Mesendoderm (in vitro differentiated cells): ENCODE measurements around the gene ATG4C.
"Not testable (repeated sequence)": the region's sequence is repeated elsewhere in the genome, so short reads cannot be mapped to it uniquely, and the experiment has no call there.

Source experiments
- DNase-seq: peaks from one replicate; pipeline ENCODE4 v3.0.0; 2013
- H2AK5ac ChIP-seq: 2 replicates; pipeline ENCODE4 v1.6.1; 2013; ENCODE audit warnings: low read length, inconsistent platforms
- H2BK120ac ChIP-seq: 2 replicates; pipeline ENCODE4 v1.6.1; 2013; ENCODE audit warnings: low read depth, mild to moderate bottlenecking, low read length, moderate library complexity, mixed read lengths
- H2BK15ac ChIP-seq: replicated peaks from 2 replicates; pipeline ENCODE4 v1.6.1; 2013; ENCODE audit warnings: low read depth, mild to moderate bottlenecking, moderate library complexity
- H2BK5ac ChIP-seq: 2 replicates; pipeline ENCODE4 v1.6.1; 2013; ENCODE audit warnings: low read length, inconsistent platforms
- H3K18ac ChIP-seq: 2 replicates; pipeline ENCODE4 v1.6.1; 2013; ENCODE audit warnings: mild to moderate bottlenecking, low read length, mixed read lengths
- H3K23ac ChIP-seq: one replicate; pipeline ENCODE4 v1.6.1; 2013; ENCODE audit warnings: low read length
- H3K27ac ChIP-seq: 2 replicates; pipeline ENCODE4 v1.5.1; 2013; ENCODE audit warnings: low read depth, mild to moderate bottlenecking, inconsistent platforms, low read length, moderate library complexity
- H3K27me3 ChIP-seq: 2 replicates; pipeline ENCODE4 v1.6.1; 2013; ENCODE audit warnings: low read length, control low read depth, mild to moderate bottlenecking, inconsistent platforms; ENCODE audit not compliant: insufficient read depth, poor library complexity
- H3K36me3 ChIP-seq: 2 replicates; pipeline ENCODE4 v1.6.1; 2013; ENCODE audit warnings: low read length, inconsistent platforms; ENCODE audit not compliant: control insufficient read depth, insufficient read depth
- H3K4ac ChIP-seq: one replicate; pipeline ENCODE4 v1.6.1; 2013; ENCODE audit warnings: low read depth, mild to moderate bottlenecking, low read length, moderate library complexity
- H3K4me1 ChIP-seq: 2 replicates; pipeline ENCODE4 v1.6.1; 2013; ENCODE audit warnings: low read depth, low read length, inconsistent platforms; ENCODE audit not compliant: control insufficient read depth
- H3K4me2 ChIP-seq: 2 replicates; pipeline ENCODE4 v1.6.1; 2013; ENCODE audit warnings: low read length
- H3K4me3 ChIP-seq: 2 replicates; pipeline ENCODE4 v1.5.1; 2013; ENCODE audit warnings: mild to moderate bottlenecking, low read length
- H3K56ac ChIP-seq: one replicate; pipeline ENCODE4 v1.6.1; 2013; ENCODE audit warnings: low read length
- H3K79me1 ChIP-seq: 2 replicates; pipeline ENCODE4 v1.6.1; 2013; ENCODE audit warnings: low read length, inconsistent platforms
- H3K79me2 ChIP-seq: 2 replicates; pipeline ENCODE4 v1.6.1; 2013; ENCODE audit warnings: mild to moderate bottlenecking, low read length; ENCODE audit not compliant: control insufficient read depth, insufficient read depth
- H3K9ac ChIP-seq: 2 replicates; pipeline ENCODE4 v1.6.1; 2013; ENCODE audit warnings: low read length, inconsistent platforms
- H4K5ac ChIP-seq: one replicate; pipeline ENCODE4 v1.6.1; 2013; ENCODE audit warnings: low read length
- H4K8ac ChIP-seq: one replicate; pipeline ENCODE4 v1.6.1; 2013; ENCODE audit warnings: low read depth, mild to moderate bottlenecking, control low read depth, low read length, moderate library complexity
- WGBS: extraction: QIAGEN DNeasy Blood & Tissue Kit; methylation state at CpG from one replicate; pipeline ENCODE4 v1.1.7; 2013; ENCODE audit warnings: low lambda C conversion rate, missing lambda C conversion rate; ENCODE audit not compliant: insufficient coverage; ENCODE audit errors: extremely low coverage; 5-methylcytosine and 5-hydroxymethylcytosine counted together

ATG4C gene

DNA sequence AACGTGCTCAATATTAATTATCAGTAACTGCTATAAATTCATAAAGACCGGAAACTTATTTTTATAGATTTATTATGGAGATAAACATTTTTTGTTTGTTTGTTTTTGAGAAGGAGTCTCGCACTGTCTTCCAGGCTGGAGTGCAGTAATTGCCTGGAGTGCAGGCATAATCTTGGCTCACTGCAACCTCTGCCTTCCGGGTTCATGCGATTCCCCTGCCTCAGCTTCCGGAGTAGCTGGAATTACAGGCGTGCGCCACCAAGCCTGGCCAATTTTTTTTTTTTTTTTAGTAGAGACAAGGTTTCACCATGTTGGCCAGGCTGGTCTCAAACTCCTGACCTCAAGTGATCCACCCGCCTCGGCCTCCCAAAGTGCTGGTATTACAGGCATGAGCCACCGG is 15.4 kb upstream of the ATG4C start:
- not testable (repeated sequence) for H3K56ac ChIP-seq, H3K4me3 ChIP-seq, H2BK5ac ChIP-seq, H3K4ac ChIP-seq, H3K36me3 ChIP-seq, H2BK120ac ChIP-seq, H3K9ac ChIP-seq, H2AK5ac ChIP-seq, H3K4me2 ChIP-seq, H4K5ac ChIP-seq, H3K27ac ChIP-seq, H3K79me1 ChIP-seq, H3K4me1 ChIP-seq, H3K79me2 ChIP-seq, H3K23ac ChIP-seq, H3K27me3 ChIP-seq, H4K8ac ChIP-seq, DNase-seq, H2BK15ac ChIP-seq, H3K18ac ChIP-seq
- no CpG with 5 or more reads among the region's 11 CpGs for WGBS

DNA sequence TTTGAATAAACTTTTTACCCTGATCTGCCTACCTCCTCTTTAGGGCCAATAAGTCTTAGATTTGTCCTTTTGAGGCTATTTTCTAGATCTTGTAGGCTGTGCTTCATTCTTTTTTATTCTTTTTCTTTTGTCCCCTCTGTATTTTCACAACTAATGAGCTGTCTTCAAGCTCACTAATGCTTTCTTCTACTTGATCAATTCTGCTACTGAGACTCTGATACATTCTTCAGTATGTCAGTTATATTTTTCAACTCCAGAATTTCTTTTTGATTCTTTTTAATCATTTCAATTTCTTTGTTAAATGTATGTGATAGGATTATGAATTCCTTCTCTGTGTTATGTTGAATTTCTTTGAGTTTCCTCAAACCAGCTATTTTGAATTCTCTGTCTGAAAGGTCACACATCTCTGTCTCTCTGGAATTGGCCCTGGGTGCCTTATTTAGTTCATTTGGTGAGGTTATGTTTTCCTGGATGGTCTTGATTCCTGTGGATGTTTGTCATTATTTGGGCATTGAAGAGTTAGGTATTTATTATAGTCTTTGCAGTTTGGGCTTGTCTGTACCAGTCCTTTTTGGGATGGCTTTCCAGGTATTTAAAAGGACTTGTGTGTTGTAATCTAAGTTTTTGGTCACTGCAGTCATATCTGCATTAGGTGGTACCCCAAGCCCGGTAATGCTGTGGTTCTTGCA is 11.2 kb upstream of the ATG4C start:
- H2BK5ac ChIP-seq: no peak overlapping the region
- no peaks in the 10 kb centered on the region for H3K4me1 ChIP-seq
- H2BK120ac ChIP-seq: no peak overlapping the region
- no peak for DNase-seq
- no peaks in the 10 kb centered on the region for H3K27me3 ChIP-seq
- H3K4me3 ChIP-seq: no peak overlapping the region
- H4K8ac ChIP-seq: no peak overlapping the region
- H3K79me1 ChIP-seq: no peaks in the 10 kb centered on the region
- no peak overlapping the region for H3K56ac ChIP-seq
- no peaks in the 10 kb centered on the region for H3K36me3 ChIP-seq
- H3K27ac ChIP-seq: no peak overlapping the region
- H2BK15ac ChIP-seq: no peak overlapping the region
- H3K79me2 ChIP-seq: no peaks in the 10 kb centered on the region
- no peak overlapping the region for H3K4ac ChIP-seq
- H3K23ac ChIP-seq: no peak overlapping the region
- whole genome bisulfite sequencing: no CpG with 5 or more reads among the region's 1 CpG
- no peak overlapping the region for H3K18ac ChIP-seq
- no peak overlapping the region for H4K5ac ChIP-seq
- no peak overlapping the region for H3K4me2 ChIP-seq
- no peak overlapping the region for H3K9ac ChIP-seq
- H2AK5ac ChIP-seq: no peak overlapping the region

- H3K4me1 ChIP-seq: no peaks in the 10 kb centered on the region
- H3K23ac ChIP-seq: no peak overlapping the region
- no peak overlapping the region for H3K27ac ChIP-seq
- no peaks in the 10 kb centered on the region for H3K27me3 ChIP-seq
- H2BK15ac ChIP-seq: no peak overlapping the region
- H3K9ac ChIP-seq: no peak overlapping the region
- no peak overlapping the region for H4K5ac ChIP-seq
- no peak overlapping the region for H4K8ac ChIP-seq
- no peak overlapping the region for H3K4ac ChIP-seq
- H3K56ac ChIP-seq: no peak overlapping the region
- no peaks in the 10 kb centered on the region for H3K79me1 ChIP-seq
- DNase-seq: no peak
- no CpG with 5 or more reads among the region's 2 CpGs for WGBS
- H2BK5ac ChIP-seq: no peak overlapping the region
- H3K36me3 ChIP-seq: no peaks in the 10 kb centered on the region
- H2BK120ac ChIP-seq: no peak overlapping the region
- H2AK5ac ChIP-seq: no peak overlapping the region
- H3K18ac ChIP-seq: no peak overlapping the region
- H3K4me3 ChIP-seq: no peak overlapping the region
- H3K79me2 ChIP-seq: no peaks in the 10 kb centered on the region
- H3K4me2 ChIP-seq: no peak overlapping the region
Observed at GRCh38 chr1:62774006-62774405, 9.9 kb upstream of the ATG4C start.

GRCh38 chr1:62774971-62775595 is 8.8 kb upstream of the ATG4C start:
- no peak overlapping the region for H3K9ac ChIP-seq
- DNase-seq: peak; percentile 80
- H4K8ac ChIP-seq: no peak overlapping the region
- no peak overlapping the region for H2BK5ac ChIP-seq
- no peaks in the 10 kb centered on the region for H3K36me3 ChIP-seq
- H3K4ac ChIP-seq: no peak overlapping the region
- no peaks in the 10 kb centered on the region for H3K27me3 ChIP-seq
- no peaks in the 10 kb centered on the region for H3K79me1 ChIP-seq
- H3K27ac ChIP-seq: no peak overlapping the region
- H3K4me3 ChIP-seq: no peak overlapping the region
- no peaks in the 10 kb centered on the region for H3K4me1 ChIP-seq
- no peak overlapping the region for H3K56ac ChIP-seq
- H3K79me2 ChIP-seq: no peaks in the 10 kb centered on the region
- no peak overlapping the region for H3K18ac ChIP-seq
- no peak overlapping the region for H4K5ac ChIP-seq
- no peak overlapping the region for H2BK120ac ChIP-seq
- H3K23ac ChIP-seq: no peak overlapping the region
- H3K4me2 ChIP-seq: no peak overlapping the region
- no peak overlapping the region for H2BK15ac ChIP-seq
- WGBS: no CpG with 5 or more reads among the region's 3 CpGs
- H2AK5ac ChIP-seq: no peak overlapping the region

- Histone ChIP-seq H2AK5ac (no peak overlapping the region), H3K36me3 (no peaks in the 10 kb centered on the region), H3K4me3 (no peak overlapping the region), H3K18ac (no peak overlapping the region), H3K4me2 (no peak overlapping the region), H3K4ac (no peak overlapping the region), H3K79me1 (no peaks in the 10 kb centered on the region), H3K4me1 (no peaks in the 10 kb centered on the region), H2BK120ac (no peak overlapping the region), H2BK15ac (no peak overlapping the region), H3K9ac (no peak overlapping the region), H3K56ac (no peak overlapping the region), H3K79me2 (no peaks in the 10 kb centered on the region), H3K23ac (no peak overlapping the region), H4K8ac (no peak overlapping the region), H3K27ac (no peak overlapping the region), H4K5ac (no peak overlapping the region), H2BK5ac (no peak overlapping the region), H3K27me3 (no peaks in the 10 kb centered on the region)
- WGBS: no CpG with 5 or more reads among the region's 2 CpGs
- peak; percentile 71 for DNase-seq
Observed at GRCh38 chr1:62778208-62778607, 5.7 kb upstream of the ATG4C start.
